ENCODE data around the gene ABCA4. TPM values are rescaled to one million over a fixed set of nuclear protein-coding genes. Genes with fewer than 3 reads are reported as not detected.

Gene ABCA4
- total RNA-seq, 1 donor from 2014 or later: 2.1 TPM

- no peak overlapping the region for H3K27ac ChIP-seq (ENCODE audit: low read depth, low read length)
- H3K9ac ChIP-seq (ENCODE audit: low read depth in 1 of 3, low read length in 3 of 3): no peak overlapping the region
- H3K27me3 ChIP-seq (ENCODE audit: control insufficient read depth in 3 of 3, insufficient read depth in 3 of 3, low read length in 3 of 3): no peaks in the 10 kb centered on the region
- no peaks in the 10 kb centered on the region for H3K4me1 ChIP-seq (ENCODE audit: control insufficient read depth in 3 of 3, insufficient read depth in 3 of 3, low read length in 3 of 3)
- no peaks in the 10 kb centered on the region for H3K9me3 ChIP-seq (ENCODE audit: control insufficient read depth in 3 of 3, low read length in 3 of 3)
- H3K4me3 ChIP-seq (ENCODE audit: low read length in 3 of 3): no peak overlapping the region
- H3K36me3 ChIP-seq (ENCODE audit: control insufficient read depth in 3 of 3, insufficient read depth in 3 of 3, low read length in 3 of 3): no peaks in the 10 kb centered on the region
Observed at GRCh38 chr1:94014635-94015488, 106.1 kb downstream of the ABCA4 start.

DNA sequence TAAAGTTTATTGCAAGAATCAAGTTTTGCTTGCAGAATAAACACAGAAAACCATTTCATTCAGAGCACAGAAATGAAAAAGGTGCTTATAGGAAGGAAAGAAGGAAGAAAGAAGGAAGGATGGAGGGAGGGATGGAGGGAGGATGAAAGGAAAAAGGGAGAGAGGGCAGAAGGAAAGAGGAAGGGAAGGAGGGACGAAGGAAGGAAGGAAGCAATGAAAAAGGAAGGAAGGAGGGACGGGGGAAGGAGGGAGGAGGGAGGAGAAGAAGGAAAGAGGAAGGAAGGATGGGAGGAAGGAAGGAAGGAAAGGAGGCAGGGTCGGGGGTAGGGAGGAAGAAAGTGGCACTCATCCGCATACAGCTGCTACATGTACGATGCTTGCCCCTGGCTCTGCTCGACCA lies 106.9 kb downstream of the ABCA4 start:
- H3K9ac ChIP-seq (ENCODE audit: low read depth in 1 of 3, low read length in 3 of 3): no peak overlapping the region
- H3K4me3 ChIP-seq (ENCODE audit: low read length in 3 of 3): no peak overlapping the region
- H3K27me3 ChIP-seq (ENCODE audit: control insufficient read depth in 3 of 3, insufficient read depth in 3 of 3, low read length in 3 of 3): no peaks in the 10 kb centered on the region
- no peak overlapping the region for H3K27ac ChIP-seq (ENCODE audit: low read depth, low read length)
- no peaks in the 10 kb centered on the region for H3K9me3 ChIP-seq (ENCODE audit: control insufficient read depth in 3 of 3, low read length in 3 of 3)
- H3K4me1 ChIP-seq (ENCODE audit: control insufficient read depth in 3 of 3, insufficient read depth in 3 of 3, low read length in 3 of 3): no peaks in the 10 kb centered on the region
- no peaks in the 10 kb centered on the region for H3K36me3 ChIP-seq (ENCODE audit: control insufficient read depth in 3 of 3, insufficient read depth in 3 of 3, low read length in 3 of 3)

GRCh38 chr1:94013367-94013878 lies 107.5 kb downstream of the ABCA4 start:
- Histone ChIP-seq H3K27ac (ENCODE audit: low read depth, low read length) (no peak overlapping the region), H3K9ac (ENCODE audit: low read depth in 1 of 3, low read length in 3 of 3) (no peak overlapping the region)

GRCh38 chr1:94012708-94013366 lies 108.1 kb downstream of the ABCA4 start:
- Histone ChIP-seq H3K27me3 (ENCODE audit: control insufficient read depth in 3 of 3, insufficient read depth in 3 of 3, low read length in 3 of 3) (no peaks in the 10 kb centered on the region), H3K4me3 (ENCODE audit: low read length in 3 of 3) (no peak overlapping the region), H3K4me1 (ENCODE audit: control insufficient read depth in 3 of 3, insufficient read depth in 3 of 3, low read length in 3 of 3) (no peaks in the 10 kb centered on the region), H3K27ac (ENCODE audit: low read depth, low read length) (no peak overlapping the region), H3K9me3 (ENCODE audit: control insufficient read depth in 3 of 3, low read length in 3 of 3) (no peaks in the 10 kb centered on the region), H3K36me3 (ENCODE audit: control insufficient read depth in 3 of 3, insufficient read depth in 3 of 3, low read length in 3 of 3) (no peaks in the 10 kb centered on the region), H3K9ac (ENCODE audit: low read depth in 1 of 3, low read length in 3 of 3) (no peak overlapping the region)

More at GRCh38 chr1:94013367-94013878, 107.5 kb downstream of the ABCA4 start:
- no peaks in the 10 kb centered on the region for H3K4me1 ChIP-seq (ENCODE audit: control insufficient read depth in 3 of 3, insufficient read depth in 3 of 3, low read length in 3 of 3)
- no peaks in the 10 kb centered on the region for H3K27me3 ChIP-seq (ENCODE audit: control insufficient read depth in 3 of 3, insufficient read depth in 3 of 3, low read length in 3 of 3)
- H3K36me3 ChIP-seq (ENCODE audit: control insufficient read depth in 3 of 3, insufficient read depth in 3 of 3, low read length in 3 of 3): no peaks in the 10 kb centered on the region
- no peak overlapping the region for H3K4me3 ChIP-seq (ENCODE audit: low read length in 3 of 3)
- no peaks in the 10 kb centered on the region for H3K9me3 ChIP-seq (ENCODE audit: control insufficient read depth in 3 of 3, low read length in 3 of 3)

DNA sequence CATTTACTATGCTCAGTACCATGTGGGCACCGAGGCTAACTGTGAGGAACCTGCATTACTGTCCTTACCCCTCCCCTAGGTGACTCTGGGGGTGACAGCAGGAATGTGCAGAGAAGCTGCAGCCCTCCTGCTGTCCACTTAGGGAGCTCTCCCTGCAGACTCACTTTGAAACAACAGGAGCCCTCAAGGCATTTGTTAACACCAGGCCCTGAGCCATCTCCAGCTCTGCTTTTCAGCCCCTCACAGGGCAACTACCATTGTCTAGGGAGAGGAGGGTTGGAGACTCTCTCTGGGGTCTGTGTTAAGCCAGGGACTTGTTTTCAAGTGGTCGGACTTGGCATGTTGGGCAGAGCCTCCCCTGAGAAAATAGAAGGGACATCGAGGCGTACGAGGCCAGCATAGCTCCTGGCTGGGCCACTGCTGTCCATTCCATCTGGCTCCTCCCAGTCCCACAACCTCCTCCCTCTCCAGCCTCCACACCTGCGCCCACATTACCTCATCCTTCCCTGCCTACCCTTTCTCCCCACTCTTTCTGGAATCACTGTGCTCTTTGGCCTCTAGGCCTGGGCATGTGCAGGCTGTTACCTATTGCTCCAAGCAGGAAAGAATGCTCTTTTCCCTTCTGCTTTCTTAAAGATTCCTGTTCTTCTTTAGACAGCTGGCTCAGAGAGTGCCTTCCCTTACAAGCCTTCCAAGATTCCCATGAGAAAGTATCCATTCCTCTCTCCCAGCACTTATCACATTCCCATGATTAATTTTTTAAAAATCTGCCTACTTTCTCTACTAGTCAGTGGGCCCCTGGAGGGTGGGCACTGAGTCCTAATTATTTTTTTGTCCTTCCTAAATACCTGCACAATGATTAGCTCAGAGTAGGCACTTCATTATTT lies 109.0 kb downstream of the ABCA4 start:
- Histone ChIP-seq H3K36me3 (ENCODE audit: control insufficient read depth in 3 of 3, insufficient read depth in 3 of 3, low read length in 3 of 3) (no peaks in the 10 kb centered on the region), H3K4me1 (ENCODE audit: control insufficient read depth in 3 of 3, insufficient read depth in 3 of 3, low read length in 3 of 3) (peaks cover 0 to under 1% (median 0%) of the 10 kb centered on the region in 3 donors), H3K9ac (ENCODE audit: low read depth in 1 of 3, low read length in 3 of 3) (no peak overlapping the region), H3K9me3 (ENCODE audit: control insufficient read depth in 3 of 3, low read length in 3 of 3) (no peaks in the 10 kb centered on the region), H3K27ac (ENCODE audit: low read depth, low read length) (no peak overlapping the region), H3K4me3 (ENCODE audit: low read length in 3 of 3) (no peak overlapping the region), H3K27me3 (ENCODE audit: control insufficient read depth in 3 of 3, insufficient read depth in 3 of 3, low read length in 3 of 3) (no peaks in the 10 kb centered on the region)

DNA sequence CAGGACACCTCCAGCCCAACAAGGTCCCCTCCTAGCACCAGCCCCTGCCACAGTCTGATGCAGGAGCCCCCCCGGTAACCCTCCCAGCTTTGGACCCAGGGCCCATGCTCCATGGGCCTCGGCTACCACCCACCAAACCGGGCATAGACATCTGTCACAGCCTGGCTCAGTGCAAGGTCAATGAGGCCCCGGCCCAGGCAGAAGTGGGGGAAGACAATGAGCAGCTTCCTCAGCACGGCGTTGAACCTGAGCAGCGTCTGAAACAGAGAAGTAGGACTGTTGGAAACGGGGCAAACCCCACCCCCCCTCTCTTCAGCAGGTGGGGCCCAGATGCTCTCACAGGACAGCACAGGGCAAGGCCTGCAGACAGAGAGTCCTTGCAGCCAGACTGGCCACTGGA lies 109.8 kb downstream of the ABCA4 start:
- no peaks in the 10 kb centered on the region for H3K36me3 ChIP-seq (ENCODE audit: control insufficient read depth in 3 of 3, insufficient read depth in 3 of 3, low read length in 3 of 3)
- no peaks in the 10 kb centered on the region for H3K9me3 ChIP-seq (ENCODE audit: control insufficient read depth in 3 of 3, low read length in 3 of 3)

DNA sequence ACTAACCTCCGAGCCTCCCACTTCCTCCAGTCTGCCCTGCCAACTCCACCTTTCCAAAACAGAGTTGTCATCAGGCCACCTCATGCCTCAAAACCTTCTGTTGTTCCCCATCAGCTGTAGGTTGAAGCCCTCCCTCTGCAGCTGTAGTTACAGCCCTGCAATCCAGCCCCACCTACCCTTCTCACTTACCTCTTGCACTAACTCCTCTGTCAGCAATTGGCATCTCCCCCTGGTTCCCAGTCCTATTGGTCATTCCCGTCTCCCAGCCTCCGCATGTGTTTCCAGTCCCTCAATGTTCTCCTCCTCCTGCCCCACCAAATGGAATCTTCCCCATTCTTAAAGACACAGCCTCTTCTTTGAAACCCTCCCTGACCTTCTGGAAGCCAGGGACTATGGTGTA lies 111.6 kb downstream of the ABCA4 start:
- H3K27me3 ChIP-seq (ENCODE audit: control insufficient read depth in 3 of 3, insufficient read depth in 3 of 3, low read length in 3 of 3): no peaks in the 10 kb centered on the region
- H3K4me3 ChIP-seq (ENCODE audit: low read length in 3 of 3): no peak overlapping the region
- no peaks in the 10 kb centered on the region for H3K9me3 ChIP-seq (ENCODE audit: control insufficient read depth in 3 of 3, low read length in 3 of 3)
- H3K36me3 ChIP-seq (ENCODE audit: control insufficient read depth in 3 of 3, insufficient read depth in 3 of 3, low read length in 3 of 3): no peaks in the 10 kb centered on the region
- peaks cover 0 to 7% (median 2%) of the 10 kb centered on the region in 3 donors for H3K4me1 ChIP-seq (ENCODE audit: control insufficient read depth in 3 of 3, insufficient read depth in 3 of 3, low read length in 3 of 3)
- H3K27ac ChIP-seq (ENCODE audit: low read depth, low read length): no peak overlapping the region
- H3K9ac ChIP-seq (ENCODE audit: low read depth in 1 of 3, low read length in 3 of 3): no peak overlapping the region

More for the DNA sequence above, 109.8 kb downstream of the ABCA4 start:
- Histone ChIP-seq H3K4me3 (ENCODE audit: low read length in 3 of 3) (no peak overlapping the region), H3K9ac (ENCODE audit: low read depth in 1 of 3, low read length in 3 of 3) (no peak overlapping the region), H3K27ac (ENCODE audit: low read depth, low read length) (no peak overlapping the region), H3K4me1 (ENCODE audit: control insufficient read depth in 3 of 3, insufficient read depth in 3 of 3, low read length in 3 of 3) (peaks cover 0 to 7% (median 2%) of the 10 kb centered on the region in 3 donors), H3K27me3 (ENCODE audit: control insufficient read depth in 3 of 3, insufficient read depth in 3 of 3, low read length in 3 of 3) (no peaks in the 10 kb centered on the region)

DNA sequence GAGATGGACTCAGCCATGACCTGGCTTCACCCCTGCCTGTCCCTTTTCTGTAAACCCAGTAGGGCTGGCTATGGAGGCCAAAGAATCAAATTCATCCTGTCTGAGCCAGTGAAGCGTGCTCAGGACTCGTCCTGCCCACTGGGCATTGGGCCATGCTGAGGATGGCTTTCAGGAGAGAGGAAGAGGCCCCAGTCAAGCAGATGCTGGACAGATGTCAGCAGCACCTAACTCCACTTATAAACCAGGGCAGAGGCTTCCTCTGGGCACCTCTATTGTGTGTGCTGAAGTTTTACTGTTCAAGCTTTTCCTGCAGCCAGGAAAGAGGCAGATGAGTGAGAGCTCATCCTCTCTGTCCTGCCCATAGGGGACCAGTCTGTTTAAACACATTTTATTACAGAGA lies 114.3 kb downstream of the ABCA4 start:
- Histone ChIP-seq H3K27ac (ENCODE audit: low read depth, low read length) (no peak overlapping the region), H3K9me3 (ENCODE audit: control insufficient read depth in 3 of 3, low read length in 3 of 3) (no peaks in the 10 kb centered on the region), H3K27me3 (ENCODE audit: control insufficient read depth in 3 of 3, insufficient read depth in 3 of 3, low read length in 3 of 3) (no peaks in the 10 kb centered on the region), H3K9ac (ENCODE audit: low read depth in 1 of 3, low read length in 3 of 3) (no peak overlapping the region), H3K4me3 (ENCODE audit: low read length in 3 of 3) (no peak overlapping the region), H3K4me1 (ENCODE audit: control insufficient read depth in 3 of 3, insufficient read depth in 3 of 3, low read length in 3 of 3) (peaks cover 0 to 7% (median 2%) of the 10 kb centered on the region in 3 donors), H3K36me3 (ENCODE audit: control insufficient read depth in 3 of 3, insufficient read depth in 3 of 3, low read length in 3 of 3) (no peaks in the 10 kb centered on the region)

DNA sequence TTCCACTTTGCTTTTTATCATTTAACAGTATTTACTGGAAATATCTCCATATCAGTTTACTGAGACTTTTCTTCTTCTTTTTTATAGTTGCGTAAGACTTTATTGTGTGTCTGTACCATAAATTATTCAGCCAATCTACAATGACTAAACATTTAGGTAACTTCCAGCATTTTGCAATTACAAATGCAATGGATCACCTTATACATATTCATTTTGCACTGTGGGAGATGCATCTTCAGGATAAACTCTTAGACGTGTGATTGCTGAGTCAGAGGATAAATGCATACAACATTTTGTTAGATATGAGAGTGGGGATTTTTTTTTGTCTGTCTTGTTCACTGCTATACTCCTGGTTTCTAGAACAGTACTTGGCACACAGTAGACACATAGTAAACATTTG lies 116.0 kb downstream of the ABCA4 start:
- H3K27me3 ChIP-seq (ENCODE audit: control insufficient read depth in 3 of 3, insufficient read depth in 3 of 3, low read length in 3 of 3): no peaks in the 10 kb centered on the region
- H3K36me3 ChIP-seq (ENCODE audit: control insufficient read depth in 3 of 3, insufficient read depth in 3 of 3, low read length in 3 of 3): no peaks in the 10 kb centered on the region
- H3K4me1 ChIP-seq (ENCODE audit: control insufficient read depth in 3 of 3, insufficient read depth in 3 of 3, low read length in 3 of 3): peaks cover 0 to 7% (median 2%) of the 10 kb centered on the region in 3 donors
- no peak overlapping the region for H3K9ac ChIP-seq (ENCODE audit: low read depth in 1 of 3, low read length in 3 of 3)
- H3K27ac ChIP-seq (ENCODE audit: low read depth, low read length): no peak overlapping the region
- no peak overlapping the region for H3K4me3 ChIP-seq (ENCODE audit: low read length in 3 of 3)
- H3K9me3 ChIP-seq (ENCODE audit: control insufficient read depth in 3 of 3, low read length in 3 of 3): no peaks in the 10 kb centered on the region
